ENCODE data around the gene OPTC.

Gene OPTC

DNA sequence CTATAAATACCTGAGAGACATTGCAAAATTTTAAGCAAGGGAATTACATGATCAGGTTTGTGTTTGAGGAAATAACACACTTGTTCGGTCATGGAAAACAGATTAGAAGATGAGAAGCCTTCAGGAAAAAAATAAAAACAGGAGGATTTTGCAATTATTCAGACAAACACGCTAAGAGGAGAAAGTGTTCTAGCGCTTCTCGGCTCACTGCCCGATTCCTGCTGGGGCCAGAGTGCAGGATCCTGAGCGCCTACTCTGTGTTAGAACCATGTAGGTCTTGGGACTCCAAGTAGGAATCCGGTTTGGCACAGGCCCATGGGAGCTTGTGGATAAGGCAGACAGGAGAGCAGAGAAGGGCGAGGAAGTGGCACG is 26.4 kb upstream of the OPTC start:
- Histone ChIP-seq H3K36me3 (no peaks in the 10 kb centered on the region), H3K27me3 (no peaks in the 10 kb centered on the region), H3K4me3 (ENCODE audit: low read depth, low read length) (no peak overlapping the region), H3K4me1 (0 out of 2 replicates have a peak, but pooled peaks cover 3% of the 10 kb centered on the region), H3K9me3 (no peaks in the 10 kb centered on the region)
- TF ChIP-seq, protein P1, sequence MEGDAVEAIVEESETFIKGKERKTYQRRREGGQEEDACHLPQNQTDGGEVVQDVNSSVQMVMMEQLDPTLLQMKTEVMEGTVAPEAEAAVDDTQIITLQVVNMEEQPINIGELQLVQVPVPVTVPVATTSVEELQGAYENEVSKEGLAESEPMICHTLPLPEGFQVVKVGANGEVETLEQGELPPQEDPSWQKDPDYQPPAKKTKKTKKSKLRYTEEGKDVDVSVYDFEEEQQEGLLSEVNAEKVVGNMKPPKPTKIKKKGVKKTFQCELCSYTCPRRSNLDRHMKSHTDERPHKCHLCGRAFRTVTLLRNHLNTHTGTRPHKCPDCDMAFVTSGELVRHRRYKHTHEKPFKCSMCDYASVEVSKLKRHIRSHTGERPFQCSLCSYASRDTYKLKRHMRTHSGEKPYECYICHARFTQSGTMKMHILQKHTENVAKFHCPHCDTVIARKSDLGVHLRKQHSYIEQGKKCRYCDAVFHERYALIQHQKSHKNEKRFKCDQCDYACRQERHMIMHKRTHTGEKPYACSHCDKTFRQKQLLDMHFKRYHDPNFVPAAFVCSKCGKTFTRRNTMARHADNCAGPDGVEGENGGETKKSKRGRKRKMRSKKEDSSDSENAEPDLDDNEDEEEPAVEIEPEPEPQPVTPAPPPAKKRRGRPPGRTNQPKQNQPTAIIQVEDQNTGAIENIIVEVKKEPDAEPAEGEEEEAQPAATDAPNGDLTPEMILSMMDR (IDR thresholded peaks at IDR 0.05; ENCODE audit: low read depth, low read length): no peak
- no peak for DNase-seq

DNA sequence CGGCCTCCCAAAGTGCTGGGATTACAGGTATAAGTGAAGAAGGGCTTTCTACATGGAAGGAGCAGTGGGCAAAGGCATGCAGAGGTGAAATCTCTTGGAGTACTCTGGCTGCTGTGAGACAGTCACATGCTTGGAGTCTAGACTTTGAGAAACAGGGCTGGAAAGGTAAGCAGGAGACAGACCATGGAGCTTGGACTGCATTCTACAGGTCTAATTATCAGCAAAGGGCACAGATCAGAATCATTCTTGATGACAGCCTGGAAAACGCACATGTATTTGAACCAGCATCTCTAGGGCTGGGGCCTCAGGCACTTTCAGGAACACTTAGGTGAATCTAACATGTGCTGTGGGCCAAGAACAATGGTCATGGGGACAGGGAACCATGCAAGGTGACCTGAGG is 25.6 kb upstream of the OPTC start:
- Histone ChIP-seq H3K27me3 (no peaks in the 10 kb centered on the region), H3K36me3 (no peaks in the 10 kb centered on the region), H3K4me1 (0 out of 2 replicates have a peak, but pooled peaks cover 3% of the 10 kb centered on the region), H3K9me3 (no peaks in the 10 kb centered on the region), H3K4me3 (ENCODE audit: low read depth, low read length) (no peak overlapping the region)
- no peak for DNase-seq
- TF ChIP-seq, protein P1 (IDR thresholded peaks at IDR 0.05; ENCODE audit: low read depth, low read length): no peak

DNA sequence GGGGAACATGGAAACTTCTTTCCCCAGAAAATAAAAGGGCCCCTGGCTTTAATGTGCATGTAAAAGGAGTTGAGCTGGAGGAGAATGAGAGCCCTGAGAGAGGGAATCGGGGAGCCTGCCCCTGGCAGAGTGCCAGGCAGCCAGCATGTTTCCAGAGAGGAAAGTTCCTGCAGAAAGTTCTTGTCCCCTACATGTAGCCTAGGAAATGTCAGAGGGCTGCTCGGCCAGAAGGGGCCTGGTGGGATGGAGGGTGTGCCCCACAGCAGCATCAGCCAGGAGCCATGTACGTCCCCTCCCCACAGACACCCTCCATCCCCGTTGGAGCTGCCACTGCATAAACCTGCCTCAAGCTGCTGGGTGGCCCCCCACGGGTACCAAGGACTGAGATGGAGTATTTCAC is 23.7 kb upstream of the OPTC start:
- no peak overlapping the region for H3K4me3 ChIP-seq (ENCODE audit: low read depth, low read length)
- H3K36me3 ChIP-seq: no peaks in the 10 kb centered on the region
- DNase-seq: no peak
- peaks cover 3% of the 10 kb centered on the region; the same call in 1 of the 2 replicates for H3K4me1 ChIP-seq
- no peaks in the 10 kb centered on the region for H3K9me3 ChIP-seq
- H3K27me3 ChIP-seq: no peaks in the 10 kb centered on the region
- TF ChIP-seq, protein P1 (IDR thresholded peaks at IDR 0.05; ENCODE audit: low read depth, low read length): no peak

DNA sequence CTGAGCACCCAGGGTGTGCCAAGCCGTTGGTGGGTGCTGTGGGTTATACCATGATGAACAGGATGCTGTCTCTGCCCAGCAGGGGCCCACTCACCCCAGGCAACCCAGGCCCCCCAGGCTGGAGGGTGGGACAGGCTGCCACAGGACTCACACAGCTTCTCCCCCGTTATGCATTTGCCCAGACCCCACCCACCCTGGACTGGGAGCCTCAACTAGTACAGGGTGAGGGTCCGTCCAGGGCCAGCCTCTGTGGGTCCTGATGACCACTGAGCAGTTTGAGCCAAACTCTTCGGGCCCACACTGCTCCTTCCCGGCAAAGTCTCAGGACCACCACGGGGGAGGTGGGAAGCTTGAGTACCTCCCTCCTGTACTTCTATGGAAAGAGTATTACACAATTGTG is 22.1 kb upstream of the OPTC start:
- no peaks in the 10 kb centered on the region for H3K9me3 ChIP-seq
- no peaks in the 10 kb centered on the region for H3K36me3 ChIP-seq
- DNase-seq: no peak
- TF ChIP-seq, protein P1 (IDR thresholded peaks at IDR 0.05; ENCODE audit: low read depth, low read length): no peak
- no peak overlapping the region for H3K4me3 ChIP-seq (ENCODE audit: low read depth, low read length)
- H3K27me3 ChIP-seq: no peaks in the 10 kb centered on the region
- peaks cover 4% of the 10 kb centered on the region for H3K4me1 ChIP-seq

DNA sequence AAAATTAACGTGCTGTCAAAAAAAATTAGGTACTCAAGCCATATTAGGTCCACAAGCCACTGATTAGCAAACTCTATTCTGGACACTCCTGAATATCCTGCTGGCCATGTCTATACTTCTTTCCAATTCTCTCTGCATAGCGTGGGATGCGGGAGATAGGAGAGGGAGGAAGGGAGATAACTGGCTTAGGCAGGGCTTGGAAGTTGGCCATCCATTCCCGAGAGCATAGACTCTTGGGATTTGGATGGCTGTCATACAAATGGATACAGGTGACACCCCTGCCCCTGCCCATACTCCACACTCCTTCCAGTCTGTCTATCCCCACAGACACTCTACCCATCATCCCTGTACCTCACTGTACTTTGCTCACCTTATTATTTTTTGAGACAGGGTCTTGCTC is 20.7 kb upstream of the OPTC start:
- no peaks in the 10 kb centered on the region for H3K36me3 ChIP-seq
- no peak overlapping the region for H3K4me3 ChIP-seq (ENCODE audit: low read depth, low read length)
- H3K4me1 ChIP-seq: peaks cover 4% of the 10 kb centered on the region
- DNase-seq: no peak
- no peaks in the 10 kb centered on the region for H3K27me3 ChIP-seq
- H3K9me3 ChIP-seq: no peaks in the 10 kb centered on the region
- TF ChIP-seq, protein P1 (IDR thresholded peaks at IDR 0.05; ENCODE audit: low read depth, low read length): no peak

DNA sequence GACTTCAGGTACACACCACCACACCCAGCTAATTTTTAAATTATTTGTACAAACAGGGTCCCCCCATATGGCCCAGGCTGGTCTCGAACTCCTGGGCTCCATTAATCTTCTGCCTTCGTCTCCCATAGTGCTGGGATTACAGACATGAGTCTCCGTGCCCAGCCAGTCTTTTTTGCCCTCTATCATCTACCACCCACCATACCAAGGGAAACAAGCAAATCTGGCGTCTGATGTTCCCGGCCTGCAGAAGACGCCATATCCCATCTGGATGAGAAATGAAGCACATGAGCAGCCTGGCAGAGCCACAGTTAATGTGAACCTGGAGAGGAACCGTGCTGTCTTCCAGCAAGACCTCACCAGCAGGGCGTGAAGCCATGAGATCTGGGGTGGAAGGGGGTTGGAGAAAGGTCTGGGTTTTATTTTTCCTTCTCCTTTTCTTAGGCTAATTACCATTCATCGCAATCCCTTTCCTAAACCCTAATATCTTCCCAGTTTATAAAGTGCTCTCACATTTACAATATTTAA is 20.1 kb upstream of the OPTC start:
- H3K4me1 ChIP-seq: peaks cover 4% of the 10 kb centered on the region
- no peaks in the 10 kb centered on the region for H3K9me3 ChIP-seq
- TF ChIP-seq, protein P1 (IDR thresholded peaks at IDR 0.05; ENCODE audit: low read depth, low read length): no peak
- H3K27me3 ChIP-seq: no peaks in the 10 kb centered on the region
- no peaks in the 10 kb centered on the region for H3K36me3 ChIP-seq
- no peak overlapping the region for H3K4me3 ChIP-seq (ENCODE audit: low read depth, low read length)
- DNase-seq: no peak
